HG03108 (cell line): Measurements from ENCODE around the gene METAP2.

ENCODE experiments used
- ATAC-seq: cut with Tn5 transposase; IDR thresholded peaks from one replicate; pipeline ENCODE4 v1.9.1; 2021; ENCODE audit warnings: moderate library complexity; ENCODE audit not compliant: unreplicated experiment

The METAP2 gene

DNA sequence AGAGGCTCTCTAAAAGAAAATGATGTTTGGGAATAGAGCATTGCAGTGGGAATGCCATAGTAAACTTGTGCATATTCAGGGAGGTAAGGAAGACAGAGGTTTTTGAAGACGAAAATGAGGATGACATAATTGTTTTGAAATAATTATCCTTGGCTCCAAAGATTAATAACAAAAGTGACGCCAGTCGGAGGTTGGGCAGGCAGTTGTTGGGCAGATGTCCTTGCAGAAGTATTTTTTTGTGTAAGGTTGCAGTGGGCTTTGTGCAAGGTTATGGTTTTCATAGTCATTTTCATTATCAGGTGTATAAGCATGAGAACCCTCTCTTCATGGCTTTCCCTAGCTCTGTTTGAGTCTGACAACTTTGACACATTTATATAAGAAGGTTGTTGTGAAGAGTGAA, 35.3 kb downstream of the METAP2 start:
- ATAC-seq, result no peak

- no peak for ATAC-seq
These were observed 38.0 kb downstream of the METAP2 start for GRCh38 chr12:95511977-95512376.

DNA sequence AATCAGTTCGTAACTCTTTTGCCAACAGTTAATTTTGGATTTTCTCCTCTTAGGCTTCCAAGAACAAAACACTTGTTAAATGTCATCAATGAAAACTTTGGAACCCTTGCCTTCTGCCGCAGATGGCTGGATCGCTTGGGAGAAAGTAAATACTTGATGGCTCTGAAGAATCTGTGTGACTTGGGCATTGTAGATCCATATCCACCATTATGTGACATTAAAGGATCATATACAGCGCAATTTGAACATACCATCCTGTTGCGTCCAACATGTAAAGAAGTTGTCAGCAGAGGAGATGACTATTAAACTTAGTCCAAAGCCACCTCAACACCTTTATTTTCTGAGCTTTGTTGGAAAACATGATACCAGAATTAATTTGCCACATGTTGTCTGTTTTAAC, 39.6 kb downstream of the METAP2 start:
- no peak for ATAC-seq

DNA sequence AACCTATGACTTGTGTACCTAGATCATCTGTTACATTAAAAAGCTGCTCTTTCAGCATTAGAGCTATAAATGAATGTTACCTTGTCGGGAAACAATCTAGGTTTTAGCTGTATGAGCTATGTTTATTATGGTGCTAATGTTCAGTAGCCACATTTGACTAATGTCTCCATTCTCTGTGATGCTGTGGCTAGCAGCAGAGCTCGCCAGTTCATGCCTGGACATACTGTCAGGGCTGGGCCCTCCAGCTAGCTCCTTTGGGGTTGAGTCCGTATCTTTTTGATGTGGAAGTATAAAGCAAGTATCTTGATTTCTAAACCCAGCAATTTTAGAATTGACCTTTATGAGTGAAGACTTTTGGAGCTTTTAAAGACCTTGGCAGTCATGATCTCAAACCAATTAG, 41.2 kb downstream of the METAP2 start:
- ATAC-seq, result no peak

DNA sequence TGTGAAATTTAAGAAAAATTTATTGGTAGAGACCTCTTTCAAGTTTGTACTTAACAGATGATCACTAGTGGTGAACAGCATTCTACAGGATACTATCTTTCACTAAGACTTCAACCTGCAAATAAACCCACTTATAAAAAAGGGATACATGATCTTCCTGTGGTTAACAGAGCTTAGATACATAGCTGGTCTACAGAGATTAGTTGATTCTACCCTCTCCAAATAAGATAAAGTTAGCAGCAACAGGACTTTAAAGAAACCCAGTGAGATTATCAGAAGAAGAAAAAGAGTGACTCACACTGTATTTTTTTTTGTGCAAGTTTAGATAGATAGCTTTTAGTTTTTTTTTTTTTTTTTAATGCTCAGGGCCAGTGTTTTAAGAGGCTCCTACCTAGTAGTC, 42.8 kb downstream of the METAP2 start:
- no peak for ATAC-seq

DNA sequence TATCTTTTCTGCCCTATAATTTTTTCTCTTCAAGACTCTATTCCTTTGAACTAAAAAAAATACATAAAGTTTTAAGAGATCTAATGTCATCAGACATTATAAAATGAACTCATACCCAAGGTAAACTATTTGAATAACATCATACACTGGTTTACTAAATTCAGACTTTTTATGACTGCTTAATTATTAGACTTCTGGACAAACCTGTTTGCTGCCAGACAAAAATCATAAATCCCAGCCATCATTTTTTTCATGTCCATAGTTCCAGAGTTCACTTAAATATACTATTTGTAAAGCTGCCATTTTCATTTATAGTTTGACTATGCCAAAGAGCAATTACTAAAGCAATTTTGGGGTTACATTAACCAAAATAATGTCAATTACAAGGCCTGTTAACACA, 43.3 kb downstream of the METAP2 start:
- ATAC-seq, result no peak

- ATAC-seq, result no peak
These were observed 45.0 kb downstream of the METAP2 start for GRCh38 chr12:95518944-95519343.

DNA sequence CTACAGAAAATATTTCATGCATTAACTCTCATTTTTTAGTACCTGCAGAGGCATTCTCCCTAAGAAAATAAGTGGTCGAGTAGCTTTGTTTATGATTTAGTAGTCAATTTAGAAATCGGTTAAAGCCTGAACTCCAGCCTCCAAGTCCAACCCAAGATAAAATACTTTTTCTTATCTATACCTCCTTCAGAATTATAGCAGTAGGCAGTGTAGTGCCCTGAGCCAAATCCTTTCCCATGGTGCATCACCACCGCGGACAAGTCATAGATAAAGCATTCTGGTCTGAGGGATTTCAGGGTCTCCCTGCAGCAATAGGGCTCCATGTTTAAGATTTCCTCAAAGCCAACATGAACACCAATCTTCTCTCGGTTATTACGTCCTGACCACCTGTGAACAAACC, 46.9 kb downstream of the METAP2 start:
- no peak for ATAC-seq

- no peak for ATAC-seq
These were observed 48.7 kb downstream of the METAP2 start for GRCh38 chr12:95522692-95523091.

- no peak for ATAC-seq
These were observed 54.5 kb downstream of the METAP2 start for GRCh38 chr12:95528431-95528830.

- ATAC-seq, result no peak
These were observed 55.8 kb downstream of the METAP2 start for GRCh38 chr12:95529693-95530225.

DNA sequence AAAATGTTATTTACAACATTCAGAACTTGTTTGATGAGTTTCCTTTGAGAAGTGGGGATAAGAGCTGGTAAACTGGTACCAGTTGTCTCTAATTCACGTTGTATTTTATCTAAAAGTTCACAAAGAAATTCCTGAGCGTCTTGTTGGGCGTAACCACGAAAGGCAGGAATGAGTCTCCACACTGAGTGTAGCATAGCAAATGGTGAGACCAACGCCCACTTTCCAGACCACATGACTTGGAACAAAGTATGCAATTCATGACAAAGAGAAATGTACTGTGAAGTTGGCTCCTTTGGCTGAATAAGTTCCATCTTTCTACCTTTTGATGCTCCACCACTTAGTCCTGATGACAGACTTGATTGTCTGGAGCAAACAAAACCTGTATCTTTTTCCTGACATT, 58.9 kb downstream of the METAP2 start:
- no peak for ATAC-seq

- ATAC-seq, result no peak
These were observed 60.0 kb downstream of the METAP2 start for GRCh38 chr12:95533985-95534384.

GRCh38 chr12:95538006-95538405, 64.1 kb downstream of the METAP2 start:
- ATAC-seq, result no peak

DNA sequence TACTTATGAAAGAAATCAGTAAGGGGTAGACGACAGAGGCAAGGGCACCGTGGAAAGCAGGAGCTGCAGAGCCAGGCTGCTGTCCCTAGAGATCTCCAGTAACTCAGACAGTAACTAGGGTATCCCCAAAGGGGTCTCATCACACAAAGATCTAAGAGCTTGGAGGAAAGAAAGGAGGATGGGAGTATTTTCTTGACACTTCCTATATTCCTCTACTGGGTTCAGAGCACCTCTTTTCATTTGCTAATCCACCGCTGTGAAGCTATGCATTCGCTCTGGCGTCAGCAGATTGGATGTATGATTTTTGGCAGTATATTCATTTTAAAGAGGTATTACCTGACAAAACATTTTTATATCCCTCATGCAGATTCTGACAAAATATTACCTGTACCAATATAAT, 64.7 kb downstream of the METAP2 start:
- ATAC-seq, result no peak

- ATAC-seq, result no peak
These were observed 67.5 kb downstream of the METAP2 start for GRCh38 chr12:95541436-95541835.

GRCh38 chr12:95543305-95543704, 69.4 kb downstream of the METAP2 start:
- ATAC-seq, result no peak

DNA sequence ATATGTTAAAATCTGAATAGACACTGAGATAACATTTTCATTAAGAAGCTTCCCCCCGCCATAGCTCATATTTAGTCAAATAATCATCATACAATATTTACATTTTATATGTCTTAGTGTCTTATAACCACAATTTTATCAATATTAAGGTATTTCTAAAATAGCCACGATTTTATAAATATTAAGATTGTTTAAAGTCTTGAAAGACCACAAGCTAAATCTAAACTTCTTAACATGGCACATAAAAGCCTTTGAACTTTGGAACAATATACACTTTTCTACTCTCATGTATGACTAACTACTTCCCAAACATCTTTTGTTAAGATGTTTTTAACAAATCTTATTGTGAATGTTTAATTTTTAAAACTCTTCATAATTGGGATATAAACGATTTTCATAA, 70.8 kb downstream of the METAP2 start:
- ATAC-seq, result no peak

DNA sequence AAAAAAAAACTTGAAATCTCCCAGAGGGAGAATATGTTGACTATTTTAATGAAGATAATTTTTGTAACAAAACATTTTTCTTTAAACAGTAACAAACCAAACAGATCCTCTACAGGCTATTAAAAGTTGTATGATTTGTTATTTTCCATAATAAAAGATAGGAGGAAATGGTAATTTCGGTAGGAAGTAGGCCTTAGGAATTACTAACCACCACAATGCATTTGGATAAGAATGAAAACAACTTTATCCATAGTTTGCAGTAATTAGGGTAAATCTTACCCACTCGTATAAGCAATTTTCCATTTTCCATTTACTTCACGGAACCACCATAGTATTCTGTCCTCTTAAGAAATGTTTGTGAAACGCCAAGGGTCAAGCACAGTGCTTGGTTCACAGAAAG, 71.4 kb downstream of the METAP2 start:
- no peak for ATAC-seq

DNA sequence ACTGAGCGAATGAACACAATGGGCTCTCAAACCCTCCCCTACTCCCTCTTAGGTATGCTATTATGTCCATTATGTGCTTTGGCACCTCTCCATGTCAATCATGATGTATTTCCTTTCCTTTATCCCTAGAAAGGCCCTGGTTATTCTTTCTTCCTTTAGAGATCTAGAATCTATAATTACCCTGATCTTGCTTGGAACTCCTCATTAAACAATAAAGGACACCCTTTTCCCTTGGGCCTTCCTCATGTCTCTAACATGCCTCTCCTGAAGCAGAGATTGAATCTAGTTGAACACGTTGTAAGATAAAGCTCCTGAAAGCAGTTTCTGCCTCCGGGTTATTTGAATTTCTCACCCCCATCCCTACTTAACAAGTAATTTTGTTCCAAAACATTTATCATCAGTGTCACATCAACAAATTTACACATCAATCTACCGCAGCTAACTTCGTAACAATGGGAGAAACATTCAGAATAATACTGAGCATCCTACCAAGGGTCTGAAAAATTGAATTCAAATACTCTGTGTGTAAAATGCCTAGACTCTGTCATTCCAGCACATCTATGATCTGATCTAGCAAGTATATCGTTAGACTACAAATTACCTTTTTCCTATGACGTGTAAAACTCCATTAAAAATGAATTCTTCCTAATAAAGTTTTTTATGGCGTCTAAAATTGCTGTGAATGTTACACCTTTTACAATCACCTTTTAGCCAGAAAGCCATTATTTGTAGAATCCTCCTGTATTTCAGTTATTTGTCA, 72.0 kb downstream of the METAP2 start:
- ATAC-seq, result no peak

DNA sequence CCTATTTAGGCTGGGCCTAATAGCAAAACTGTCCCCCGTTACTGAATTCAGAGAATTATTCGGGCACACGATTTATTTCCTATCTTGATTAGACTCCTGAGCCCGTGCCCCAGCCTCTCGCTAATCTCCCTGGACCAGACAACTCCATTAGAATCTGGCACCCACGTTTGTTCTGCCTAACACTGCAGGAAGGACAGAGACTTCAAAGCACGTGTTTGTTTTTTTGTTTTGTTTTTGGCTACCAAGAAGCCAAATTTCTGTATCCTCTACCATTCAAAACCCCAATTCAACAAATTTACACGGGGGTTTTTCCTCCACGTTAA, 72.5 kb downstream of the METAP2 start:
- no peak for ATAC-seq

- ATAC-seq, result no peak
These were observed 73.6 kb downstream of the METAP2 start for GRCh38 chr12:95547522-95548055.

- no peak for ATAC-seq
These were observed 74.1 kb downstream of the METAP2 start for GRCh38 chr12:95548056-95548538.
